Measurements from ENCODE around the gene RABIF. TPM values are rescaled to one million over a fixed set of nuclear protein-coding genes. Genes with fewer than 3 reads are reported as not detected.

Gene RABIF
- total RNA-seq, 4 donors from 2014 or later, result 4.0 to 7.9 (median 5.9) TPM

GRCh38 chr1:202862679-202863560, 26.0 kb downstream of the RABIF start:
- WGBS, 2 donors, result 69 to 75% methylated on average over 5 of the region's 5 CpGs
- no peak for DNase-seq (ENCODE audit: low spot score in 2 of 2)
- TF ChIP-seq CTCF (IDR thresholded peaks at IDR 0.05), result no peak
- no peak for TF ChIP-seq POLR2A (IDR thresholded peaks at IDR 0.05)
- intact Hi-C loops (cut with DNase I; ENCODE audit: low total_unique reads), result no loop called here
- H3K4me3 ChIP-seq (ENCODE audit: low read depth, poor library complexity, severe bottlenecking), result no peak overlapping the region

- TF ChIP-seq CTCF (IDR thresholded peaks at IDR 0.05) (no peak), POLR2A (IDR thresholded peaks at IDR 0.05) (no peak)
- DNase-seq (ENCODE audit: low spot score in 2 of 2), result peak; percentile 87 to 98
- 3 to 9% methylated on average over 28 to 29 of the region's 44 CpGs for WGBS, 2 donors
- intact Hi-C loops (cut with DNase I; ENCODE audit: low total_unique reads), result no loop called here
- H3K4me3 ChIP-seq (ENCODE audit: low read depth, poor library complexity, severe bottlenecking), result peak overlapping the region; percentile 44
Observed at GRCh38 chr1:202861420-202862132, 27.4 kb downstream of the RABIF start.

GRCh38 chr1:202860744-202861419, 28.1 kb downstream of the RABIF start:
- peak in 1 of 2 donors; percentile 86 for DNase-seq (ENCODE audit: low spot score in 2 of 2)
- intact Hi-C loops (cut with DNase I; ENCODE audit: low total_unique reads), result no loop called here
- WGBS, 2 donors, result 2 to 4% methylated on average over 35 to 37 of the region's 50 CpGs
- TF ChIP-seq POLR2A (IDR thresholded peaks at IDR 0.05), result no peak
- no peak for TF ChIP-seq CTCF (IDR thresholded peaks at IDR 0.05)
- peak overlapping the region; percentile 44 for H3K4me3 ChIP-seq (ENCODE audit: low read depth, poor library complexity, severe bottlenecking)

- 84 to 89% methylated on average over 10 of the region's 10 CpGs for WGBS, 2 donors
- intact Hi-C loops (cut with DNase I; ENCODE audit: low total_unique reads), result no loop called here
- H3K4me3 ChIP-seq (ENCODE audit: low read depth, poor library complexity, severe bottlenecking), result no peak overlapping the region
- no peak for DNase-seq (ENCODE audit: low spot score in 2 of 2)
- no peak for TF ChIP-seq CTCF (IDR thresholded peaks at IDR 0.05)
- TF ChIP-seq POLR2A (IDR thresholded peaks at IDR 0.05), result no peak
Observed at GRCh38 chr1:202858789-202859414, 30.0 kb downstream of the RABIF start.

GRCh38 chr1:202858331-202858730, 30.6 kb downstream of the RABIF start:
- intact Hi-C loops (cut with DNase I; ENCODE audit: low total_unique reads), result no loop called here
- DNase-seq (ENCODE audit: low spot score in 2 of 2), result peak; percentile 76 to 91
- H3K4me3 ChIP-seq (ENCODE audit: low read depth, poor library complexity, severe bottlenecking), result no peak overlapping the region
- TF ChIP-seq POLR2A (IDR thresholded peaks at IDR 0.05) (no peak), CTCF (IDR thresholded peaks at IDR 0.05) (no peak)
- 60 to 64% methylated on average over 6 of the region's 6 CpGs for WGBS, 2 donors
